ENCODE data around the gene TSPAN4. TPM values are rescaled to one million over a fixed set of nuclear protein-coding genes. Genes with fewer than 3 reads are reported as not detected.

The TSPAN4 gene
- total and polyA plus RNA-seq, 10 of the 15 experiments (the other 5 are each of a cell fraction or from before 2014, with no cell fraction given) = 0.37 to 14.0 (median 8.5) TPM; not detected in 1

GRCh38 chr11:821512-822371, 20.9 kb upstream of the TSPAN4 start:
- no TSS peak for BruUV-seq (replicated peaks)
- no peak overlapping the region for H3K9ac ChIP-seq (ENCODE audit: control insufficient read depth, insufficient read depth, low read length)
- no peaks in the 10 kb centered on the region for H3K27me3 ChIP-seq (replicated peaks in 1 of 2; ENCODE audit: control insufficient read depth in 2 of 2, insufficient read depth in 2 of 2, low read length in 1 of 2)
- H3K4me1 ChIP-seq (ENCODE audit: control insufficient read depth, insufficient read depth, low read length) = no peaks in the 10 kb centered on the region; the same call in 1 of the 2 replicates
- SMC1A ChIA-PET (ENCODE audit: uncharacterized antibody, unreplicated experiment) = no interaction called here
- CTCF ChIA-PET = no interaction called here
- no peak overlapping the region for H3K4me2 ChIP-seq (ENCODE audit: control insufficient read depth, insufficient read depth)
- H3K27ac ChIP-seq (ENCODE audit: control insufficient read depth, insufficient read depth) = no peak overlapping the region
- TF ChIP-seq EZH2 (IDR thresholded peaks at IDR 0.05; ENCODE audit: borderline replicate concordance, control insufficient read depth, low read depth, low read length) = no peak
- TF ChIP-seq SP1 (IDR thresholded peaks at IDR 0.05; ENCODE audit: low read depth, low read length) = no peak
- TF ChIP-seq CEBPB (IDR thresholded peaks at IDR 0.05; ENCODE audit: borderline replicate concordance in 1 of 2, low read depth in 2 of 2, low read length in 2 of 2) = no peak
- no peak for TF ChIP-seq FOS (IDR thresholded peaks at IDR 0.05; ENCODE audit: borderline replicate concordance, extremely low read depth, insufficient read length)
- no peak for TF ChIP-seq ZSCAN29 (IDR thresholded peaks at IDR 0.05)
- no peak for TF ChIP-seq NFIC (IDR thresholded peaks at IDR 0.05; ENCODE audit: low read depth, low read length)
- no peak for TF ChIP-seq FOXM1 (IDR thresholded peaks at IDR 0.05; ENCODE audit: low read depth, low read length)
- TF ChIP-seq MEF2B (IDR thresholded peaks at IDR 0.05; ENCODE audit: partially characterized antibody, poor library complexity, severe bottlenecking) = no peak
- TF ChIP-seq NRF1 (conservative IDR thresholded peaks at IDR 0.05; ENCODE audit: low read depth, low read length) = no peak
- TF ChIP-seq MLLT1 (IDR thresholded peaks at IDR 0.05) = no peak
- RAD21 ChIA-PET (ENCODE audit: unreplicated experiment) = interaction anchor here (1.1 kb wide), 1 partner anchor 19 kb away, joined by 3 read pairs; no protein-coding TSS in a partner anchor
- H3K36me3 ChIP-seq (ENCODE audit: control insufficient read depth in 2 of 2, insufficient read depth in 2 of 2, low read length in 1 of 2) = no peaks in the 10 kb centered on the region; a peak in 2 of 4 replicates
- in situ Hi-C loops (cut with MboI) (loop anchor here (25.0 kb wide), 1 partner anchor 1566 kb away; the partner anchor contains the start of gene CD81), intact Hi-C loops (cut with micrococcal nuclease; ENCODE audit: unreplicated experiment) (no loop called here)
- ATAC-seq (no peak), FAIRE-seq (no peak), DNase-seq (ENCODE audit: low read depth, low spot score) (no peak)
- no peak overlapping the region for H2AFZ ChIP-seq (ENCODE audit: control insufficient read depth, low read depth, low read length)
- H3K9me3 ChIP-seq (replicated peaks; ENCODE audit: control insufficient read depth, insufficient read depth, low read length) = no peaks in the 10 kb centered on the region
- no peaks in the 10 kb centered on the region; the same call in 1 of the 2 replicates for H4K20me1 ChIP-seq (ENCODE audit: control insufficient read depth, insufficient read depth)
- POLR2A ChIA-PET = interaction anchor here (1.0 to 3.3 kb wide), 2 partner anchors 10 to 22 kb away, joined by 5 to 12 read pairs; partner anchors contain the start of gene TSPAN4
- WGBS (ENCODE audit: insufficient coverage, insufficient replicate concordance, low lambda C conversion rate, missing lambda C conversion rate) = 84% methylated on average over 18 of the region's 22 CpGs
- H3K79me2 ChIP-seq (ENCODE audit: control insufficient read depth, insufficient read depth, low read length) = peaks cover 5% of the 10 kb centered on the region
- no peak overlapping the region for H3K4me3 ChIP-seq
